GM10847 (cell line): ENCODE measurements around the gene TLR6.

ENCODE experiments used
- POLR2A ChIP-seq: IDR thresholded peaks from 2 replicates; pipeline ENCODE4 v1.6.1; 2011; ENCODE audit not compliant: insufficient read length; ENCODE audit errors: extremely low read depth

The TLR6 gene

DNA sequence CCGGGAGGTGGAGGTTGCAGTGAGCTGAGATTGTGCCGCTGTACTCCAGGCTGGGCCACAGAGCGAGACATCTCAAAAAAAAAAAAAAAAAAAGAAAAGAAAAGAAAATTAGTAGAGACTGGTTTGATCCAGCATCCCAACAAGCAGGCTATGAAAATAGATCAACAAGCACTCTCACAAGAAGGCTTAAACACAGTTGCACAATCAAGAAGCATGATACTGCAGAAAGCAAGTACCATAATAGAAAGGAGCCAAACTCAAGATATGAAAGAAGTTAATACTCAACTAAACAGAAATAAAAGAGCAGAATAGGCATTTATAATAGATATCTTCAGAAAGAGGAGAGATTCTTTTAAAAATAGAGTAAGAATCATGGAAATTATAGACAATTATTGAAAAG is 10.6 kb downstream of the TLR6 start:
- no peak for TF ChIP-seq POLR2A

GRCh38 chr4:38842994-38843393 is 13.6 kb downstream of the TLR6 start:
- no peak for TF ChIP-seq POLR2A

- TF ChIP-seq POLR2A: no peak
Measured at GRCh38 chr4:38837849-38838248, 18.8 kb downstream of the TLR6 start.

DNA sequence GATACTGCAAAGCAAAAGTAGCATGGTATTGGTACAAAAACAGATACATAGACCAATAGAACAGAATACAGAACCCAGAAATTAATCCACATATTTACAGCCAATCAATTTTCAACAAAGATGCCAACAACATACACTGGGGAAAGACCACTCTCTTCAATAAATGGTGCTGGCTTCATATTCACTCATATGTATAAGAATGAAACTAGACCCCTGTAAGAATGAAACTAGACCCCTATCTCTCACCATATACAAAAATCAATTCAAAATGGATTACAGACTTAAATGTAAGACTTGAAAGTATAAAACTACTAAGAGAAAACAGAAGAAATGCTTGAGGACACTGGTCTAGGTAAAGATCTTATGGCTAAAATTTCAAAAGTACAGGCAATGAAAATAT is 19.3 kb downstream of the TLR6 start:
- no peak for TF ChIP-seq POLR2A

DNA sequence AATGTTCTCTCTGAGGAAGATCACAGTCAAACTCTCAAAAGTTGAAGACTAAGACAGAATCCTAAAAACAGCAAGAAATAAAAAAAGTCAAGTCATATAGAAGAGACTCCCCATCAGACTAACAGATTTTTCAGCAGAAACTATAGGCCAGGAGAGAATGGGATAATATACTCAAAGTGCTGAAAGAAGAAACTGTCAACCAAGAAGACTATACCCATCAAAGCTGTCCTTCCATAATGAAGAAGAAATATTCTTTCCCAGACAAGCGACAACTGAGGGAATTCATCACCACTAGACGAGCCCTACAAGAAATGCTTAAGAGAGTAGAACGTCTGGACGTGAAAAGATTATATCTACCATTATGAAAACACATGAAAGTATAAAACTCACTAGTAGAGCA is 22.0 kb downstream of the TLR6 start:
- TF ChIP-seq POLR2A: no peak

- TF ChIP-seq POLR2A: no peak
Measured at GRCh38 chr4:38832624-38833528, 23.7 kb downstream of the TLR6 start.

GRCh38 chr4:38832206-38832605 is 24.4 kb downstream of the TLR6 start:
- no peak for TF ChIP-seq POLR2A

DNA sequence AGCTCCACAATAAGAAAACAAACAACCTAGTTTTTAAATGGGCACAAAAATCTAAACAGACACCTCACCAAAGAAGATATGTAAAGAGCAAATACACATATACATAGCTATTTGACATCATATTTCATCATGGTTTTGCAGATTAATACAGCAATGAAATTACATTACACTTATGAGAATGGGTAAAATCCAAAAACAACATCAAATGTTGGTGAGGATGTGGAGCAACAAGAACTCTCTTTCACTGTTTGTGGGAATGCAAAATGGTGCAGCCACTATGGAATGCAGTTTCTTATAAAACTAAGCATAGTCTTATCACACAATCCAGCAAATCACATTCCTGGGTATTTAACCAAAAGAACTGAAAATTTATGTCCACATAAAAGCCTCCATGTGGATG is 25.0 kb downstream of the TLR6 start:
- no peak for TF ChIP-seq POLR2A

- no peak for TF ChIP-seq POLR2A
Measured at GRCh38 chr4:38829237-38829636, 27.4 kb downstream of the TLR6 start.

GRCh38 chr4:38823766-38824165 is 32.9 kb downstream of the TLR6 start:
- no peak for TF ChIP-seq POLR2A

GRCh38 chr4:38822748-38823303 is 33.8 kb downstream of the TLR6 start:
- TF ChIP-seq POLR2A: no peak

GRCh38 chr4:38821739-38822138 is 34.9 kb downstream of the TLR6 start:
- no peak for TF ChIP-seq POLR2A

DNA sequence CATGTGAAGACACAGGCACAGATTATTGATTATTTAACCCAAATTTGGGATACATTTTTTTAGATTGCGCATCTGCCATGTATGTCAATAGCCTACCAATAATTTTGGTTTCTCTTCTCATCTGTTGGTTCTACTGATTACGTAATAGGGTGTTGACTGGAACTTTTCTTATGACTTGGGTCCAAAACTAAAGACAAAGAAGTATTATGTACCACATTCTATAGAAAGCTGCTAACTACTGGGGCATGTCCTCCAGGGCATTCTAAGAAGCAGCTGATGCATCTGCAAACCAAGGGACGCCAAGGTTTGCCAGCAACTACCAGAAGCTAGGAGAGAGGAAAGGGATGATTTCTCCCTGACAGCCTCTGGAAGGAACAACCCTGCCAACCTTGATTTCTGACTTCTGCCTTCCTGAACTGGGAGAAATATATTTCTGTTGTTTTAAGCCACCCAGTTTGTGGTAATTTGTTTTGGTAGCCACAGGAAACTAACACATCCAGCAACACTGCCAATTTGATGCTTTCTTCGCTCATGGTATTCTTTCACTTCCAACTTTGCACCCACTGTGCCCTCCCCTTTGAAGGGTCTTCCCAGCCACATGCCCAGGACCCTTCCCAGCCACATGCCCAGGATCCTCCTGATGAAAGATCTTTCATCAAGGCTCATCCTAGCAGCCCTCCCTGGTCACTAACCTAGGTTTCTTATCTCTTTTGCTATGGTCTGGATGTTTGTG is 36.1 kb downstream of the TLR6 start:
- TF ChIP-seq POLR2A: no peak

DNA sequence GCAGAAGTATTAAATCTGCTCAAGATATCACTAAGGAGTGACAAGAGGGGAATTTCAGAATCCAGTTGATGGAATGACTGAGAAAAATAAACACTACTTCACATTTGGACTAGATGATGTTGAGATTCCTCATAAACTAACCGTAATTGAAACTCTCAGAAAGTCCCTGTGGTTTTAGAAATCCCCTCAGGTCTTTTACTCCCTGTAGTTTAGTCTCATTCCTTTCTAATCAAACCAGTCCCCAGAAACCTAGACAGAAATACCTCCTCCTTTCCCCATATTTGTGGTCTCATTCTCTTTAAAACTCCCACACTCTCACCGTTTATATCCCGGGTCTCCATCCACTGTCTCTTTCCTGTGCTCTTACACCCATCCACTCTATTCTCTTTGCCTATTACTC is 37.0 kb downstream of the TLR6 start:
- TF ChIP-seq POLR2A: no peak

DNA sequence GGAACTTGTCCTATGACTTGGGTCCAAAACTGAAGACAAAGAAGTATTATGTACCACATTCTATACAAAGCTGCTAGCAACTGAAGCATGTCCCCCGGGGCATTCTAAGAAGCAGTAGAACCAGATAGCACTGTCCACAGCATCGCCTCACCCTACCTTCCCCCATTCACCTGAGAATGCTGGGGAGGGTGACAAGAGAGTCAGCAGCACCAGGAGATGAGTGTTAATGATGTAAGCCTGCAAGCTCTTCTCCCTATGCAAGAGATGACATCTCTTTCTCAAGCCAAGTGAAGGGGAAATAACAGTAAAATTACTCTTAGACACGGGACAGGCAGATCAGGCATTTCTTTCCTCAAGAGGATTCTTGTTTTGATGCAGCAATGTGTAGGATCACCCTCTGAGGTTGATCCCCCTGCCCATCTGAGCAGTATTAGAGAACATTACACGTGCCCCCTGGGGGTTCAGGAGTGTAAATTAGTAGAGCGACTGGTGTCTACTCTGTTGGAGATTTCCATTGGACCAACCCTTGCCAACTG is 38.1 kb downstream of the TLR6 start:
- no peak for TF ChIP-seq POLR2A
